HL-60 (cell line): ENCODE data around the gene PDGFD.

Source experiments
- GABPA ChIP-seq: IDR thresholded peaks from 2 replicates; pipeline ENCODE4 v1.6.1; 2012; ENCODE audit warnings: low read depth
- POLR2AphosphoS5 ChIP-seq: IDR thresholded peaks from 2 replicates; pipeline ENCODE4 v1.6.1; 2012; ENCODE audit warnings: low read depth
- TF ChIP-seq, protein P1 (sequence below): IDR thresholded peaks from one replicate; pipeline ENCODE4 v1.5.1; 2011; ENCODE audit warnings: low read length, control low read depth, inconsistent platforms; ENCODE audit not compliant: insufficient read depth
- TF ChIP-seq, protein P2 (sequence below): IDR thresholded peaks from 2 replicates; pipeline ENCODE4 v1.6.1; 2012; ENCODE audit warnings: low read depth; ENCODE audit not compliant: insufficient replicate concordance

DNA sequence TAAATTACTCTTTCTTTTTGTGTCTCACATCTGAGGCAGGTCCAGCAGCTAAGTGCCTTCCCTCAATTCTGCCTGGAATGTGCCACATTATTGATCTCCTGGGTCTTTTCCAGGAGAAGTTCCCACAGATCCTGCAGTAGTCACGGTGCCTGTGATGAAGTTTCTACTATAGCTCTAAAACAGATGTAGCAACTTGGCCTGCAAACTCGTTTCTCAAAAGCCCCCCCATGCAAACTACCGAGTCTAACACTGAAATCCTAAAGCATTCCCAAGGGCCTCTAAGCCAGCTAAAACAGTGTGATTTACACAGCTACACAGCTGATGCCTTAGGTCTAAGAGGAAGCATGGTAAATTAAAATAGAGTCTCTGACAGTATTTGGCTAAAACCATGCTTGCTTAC, 73.2 kb downstream of the PDGFD start:
- TF ChIP-seq, protein P1, sequence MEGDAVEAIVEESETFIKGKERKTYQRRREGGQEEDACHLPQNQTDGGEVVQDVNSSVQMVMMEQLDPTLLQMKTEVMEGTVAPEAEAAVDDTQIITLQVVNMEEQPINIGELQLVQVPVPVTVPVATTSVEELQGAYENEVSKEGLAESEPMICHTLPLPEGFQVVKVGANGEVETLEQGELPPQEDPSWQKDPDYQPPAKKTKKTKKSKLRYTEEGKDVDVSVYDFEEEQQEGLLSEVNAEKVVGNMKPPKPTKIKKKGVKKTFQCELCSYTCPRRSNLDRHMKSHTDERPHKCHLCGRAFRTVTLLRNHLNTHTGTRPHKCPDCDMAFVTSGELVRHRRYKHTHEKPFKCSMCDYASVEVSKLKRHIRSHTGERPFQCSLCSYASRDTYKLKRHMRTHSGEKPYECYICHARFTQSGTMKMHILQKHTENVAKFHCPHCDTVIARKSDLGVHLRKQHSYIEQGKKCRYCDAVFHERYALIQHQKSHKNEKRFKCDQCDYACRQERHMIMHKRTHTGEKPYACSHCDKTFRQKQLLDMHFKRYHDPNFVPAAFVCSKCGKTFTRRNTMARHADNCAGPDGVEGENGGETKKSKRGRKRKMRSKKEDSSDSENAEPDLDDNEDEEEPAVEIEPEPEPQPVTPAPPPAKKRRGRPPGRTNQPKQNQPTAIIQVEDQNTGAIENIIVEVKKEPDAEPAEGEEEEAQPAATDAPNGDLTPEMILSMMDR, result no peak
- TF ChIP-seq, protein P2, sequence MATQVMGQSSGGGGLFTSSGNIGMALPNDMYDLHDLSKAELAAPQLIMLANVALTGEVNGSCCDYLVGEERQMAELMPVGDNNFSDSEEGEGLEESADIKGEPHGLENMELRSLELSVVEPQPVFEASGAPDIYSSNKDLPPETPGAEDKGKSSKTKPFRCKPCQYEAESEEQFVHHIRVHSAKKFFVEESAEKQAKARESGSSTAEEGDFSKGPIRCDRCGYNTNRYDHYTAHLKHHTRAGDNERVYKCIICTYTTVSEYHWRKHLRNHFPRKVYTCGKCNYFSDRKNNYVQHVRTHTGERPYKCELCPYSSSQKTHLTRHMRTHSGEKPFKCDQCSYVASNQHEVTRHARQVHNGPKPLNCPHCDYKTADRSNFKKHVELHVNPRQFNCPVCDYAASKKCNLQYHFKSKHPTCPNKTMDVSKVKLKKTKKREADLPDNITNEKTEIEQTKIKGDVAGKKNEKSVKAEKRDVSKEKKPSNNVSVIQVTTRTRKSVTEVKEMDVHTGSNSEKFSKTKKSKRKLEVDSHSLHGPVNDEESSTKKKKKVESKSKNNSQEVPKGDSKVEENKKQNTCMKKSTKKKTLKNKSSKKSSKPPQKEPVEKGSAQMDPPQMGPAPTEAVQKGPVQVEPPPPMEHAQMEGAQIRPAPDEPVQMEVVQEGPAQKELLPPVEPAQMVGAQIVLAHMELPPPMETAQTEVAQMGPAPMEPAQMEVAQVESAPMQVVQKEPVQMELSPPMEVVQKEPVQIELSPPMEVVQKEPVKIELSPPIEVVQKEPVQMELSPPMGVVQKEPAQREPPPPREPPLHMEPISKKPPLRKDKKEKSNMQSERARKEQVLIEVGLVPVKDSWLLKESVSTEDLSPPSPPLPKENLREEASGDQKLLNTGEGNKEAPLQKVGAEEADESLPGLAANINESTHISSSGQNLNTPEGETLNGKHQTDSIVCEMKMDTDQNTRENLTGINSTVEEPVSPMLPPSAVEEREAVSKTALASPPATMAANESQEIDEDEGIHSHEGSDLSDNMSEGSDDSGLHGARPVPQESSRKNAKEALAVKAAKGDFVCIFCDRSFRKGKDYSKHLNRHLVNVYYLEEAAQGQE, result no peak
- TF ChIP-seq POLR2AphosphoS5 (no peak), GABPA (no peak)
